Nephron (organoid): ENCODE data around the gene PRPF31.

Experiments
- H3K27ac Mint-ChIP-seq, 3 experiments: 2 replicates each; pipeline ENCODE4 v1.8.0; 2020; ENCODE audit warnings: mixed read lengths in 3 of 3, mild to moderate bottlenecking in 2 of 3, moderate library complexity in 1 of 3
- H3K27me3 Mint-ChIP-seq: 2 replicates; pipeline ENCODE4 v1.8.0; 2021; ENCODE audit warnings: low read depth, mild to moderate bottlenecking, moderate library complexity, mixed read lengths
- H3K36me3 Mint-ChIP-seq: 2 replicates; pipeline ENCODE4 v1.8.0; 2020; ENCODE audit warnings: low read depth, mixed read lengths
- H3K4me1 Mint-ChIP-seq: 2 replicates; pipeline ENCODE4 v1.8.0; 2020; ENCODE audit warnings: mixed read lengths
- H3K4me3 Mint-ChIP-seq, 3 experiments: 2 replicates each; pipeline ENCODE4 v1.8.0; 2020; ENCODE audit warnings: mild to moderate bottlenecking in 3 of 3, mixed read lengths in 3 of 3, moderate library complexity in 2 of 3
- H3K9me3 Mint-ChIP-seq: 2 replicates; pipeline ENCODE4 v1.8.0; 2020; ENCODE audit warnings: mixed read lengths
- TF ChIP-seq, protein P1 (sequence below), 3 experiments: fragments of 200-600 bp; sonication (generic); IDR thresholded peaks; one replicate each; pipeline ENCODE4 v1.5.0; 2021; ENCODE audit warnings: antibody characterized with exemption in 3 of 3; ENCODE audit not compliant: unreplicated experiment in 3 of 3

The PRPF31 gene

GRCh38 chr19:54121259-54121658, 5.7 kb downstream of the PRPF31 start:
- Mint-ChIP-seq H3K4me1 (no peaks in the 10 kb centered on the region), H3K27me3 (no peaks in the 10 kb centered on the region), H3K9me3 (no peaks in the 10 kb centered on the region), H3K4me3 (no peak overlapping the region), H3K27ac (no peak overlapping the region), H3K36me3 (peaks cover 24% of the 10 kb centered on the region)
- TF ChIP-seq, protein P1, sequence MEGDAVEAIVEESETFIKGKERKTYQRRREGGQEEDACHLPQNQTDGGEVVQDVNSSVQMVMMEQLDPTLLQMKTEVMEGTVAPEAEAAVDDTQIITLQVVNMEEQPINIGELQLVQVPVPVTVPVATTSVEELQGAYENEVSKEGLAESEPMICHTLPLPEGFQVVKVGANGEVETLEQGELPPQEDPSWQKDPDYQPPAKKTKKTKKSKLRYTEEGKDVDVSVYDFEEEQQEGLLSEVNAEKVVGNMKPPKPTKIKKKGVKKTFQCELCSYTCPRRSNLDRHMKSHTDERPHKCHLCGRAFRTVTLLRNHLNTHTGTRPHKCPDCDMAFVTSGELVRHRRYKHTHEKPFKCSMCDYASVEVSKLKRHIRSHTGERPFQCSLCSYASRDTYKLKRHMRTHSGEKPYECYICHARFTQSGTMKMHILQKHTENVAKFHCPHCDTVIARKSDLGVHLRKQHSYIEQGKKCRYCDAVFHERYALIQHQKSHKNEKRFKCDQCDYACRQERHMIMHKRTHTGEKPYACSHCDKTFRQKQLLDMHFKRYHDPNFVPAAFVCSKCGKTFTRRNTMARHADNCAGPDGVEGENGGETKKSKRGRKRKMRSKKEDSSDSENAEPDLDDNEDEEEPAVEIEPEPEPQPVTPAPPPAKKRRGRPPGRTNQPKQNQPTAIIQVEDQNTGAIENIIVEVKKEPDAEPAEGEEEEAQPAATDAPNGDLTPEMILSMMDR (IDR thresholded peaks at IDR 0.05; ENCODE audit: unreplicated experiment in 3 of 3) = no peak

- H3K9me3 Mint-ChIP-seq = no peaks in the 10 kb centered on the region
- TF ChIP-seq, protein P1 (IDR thresholded peaks at IDR 0.05; ENCODE audit: unreplicated experiment in 3 of 3) = no peak
- H3K27ac Mint-ChIP-seq = no peak overlapping the region
- H3K36me3 Mint-ChIP-seq = peaks cover 25% of the 10 kb centered on the region
- no peaks in the 10 kb centered on the region for H3K4me1 Mint-ChIP-seq
- no peak overlapping the region for H3K4me3 Mint-ChIP-seq
- no peaks in the 10 kb centered on the region for H3K27me3 Mint-ChIP-seq
These were observed 8.1 kb downstream of the PRPF31 start for GRCh38 chr19:54123682-54124081.

DNA sequence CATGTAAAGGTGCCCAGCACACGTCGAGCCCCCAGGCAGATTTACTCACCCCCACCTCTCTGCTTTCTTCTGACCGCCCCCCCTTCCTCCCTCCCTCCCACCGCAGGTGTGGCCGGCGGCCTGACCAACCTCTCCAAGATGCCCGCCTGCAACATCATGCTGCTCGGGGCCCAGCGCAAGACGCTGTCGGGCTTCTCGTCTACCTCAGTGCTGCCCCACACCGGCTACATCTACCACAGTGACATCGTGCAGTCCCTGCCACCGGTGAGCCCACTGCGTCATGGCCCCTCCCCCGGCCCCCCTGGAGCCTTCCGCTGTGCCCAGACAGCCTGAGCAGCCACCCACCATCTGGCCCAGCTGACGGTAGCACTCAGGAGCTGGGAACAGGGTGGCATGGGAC, 8.8 kb downstream of the PRPF31 start:
- Mint-ChIP-seq H3K36me3 (peaks cover 24% of the 10 kb centered on the region), H3K27ac (no peak overlapping the region), H3K27me3 (no peaks in the 10 kb centered on the region), H3K4me1 (no peaks in the 10 kb centered on the region), H3K9me3 (no peaks in the 10 kb centered on the region), H3K4me3 (no peak overlapping the region)
- TF ChIP-seq, protein P1 (IDR thresholded peaks at IDR 0.05; ENCODE audit: unreplicated experiment in 3 of 3) = no peak

DNA sequence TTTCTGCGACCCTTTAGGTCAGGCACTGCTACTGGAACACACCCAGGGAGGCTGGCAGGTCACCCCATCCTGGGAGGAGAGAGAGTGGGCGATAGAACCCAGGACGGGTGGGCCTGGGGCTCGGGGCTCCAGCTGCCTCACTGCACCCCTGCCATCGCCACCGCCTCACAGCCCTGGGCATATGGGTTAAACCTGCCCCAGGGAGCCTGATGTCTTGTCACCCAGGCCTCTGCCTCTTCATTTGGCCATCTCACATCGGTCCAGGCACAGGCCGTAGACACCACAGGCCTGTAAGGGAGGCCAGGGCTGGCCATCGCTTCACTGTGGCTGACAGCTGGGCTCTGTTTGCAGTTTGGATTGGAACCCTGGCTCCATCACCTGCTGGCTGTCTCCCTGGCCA, 10.2 kb downstream of the PRPF31 start:
- Mint-ChIP-seq H3K27ac (no peak overlapping the region), H3K4me3 (no peak overlapping the region), H3K27me3 (no peaks in the 10 kb centered on the region), H3K4me1 (no peaks in the 10 kb centered on the region), H3K9me3 (no peaks in the 10 kb centered on the region), H3K36me3 (peaks cover 18% of the 10 kb centered on the region)
- TF ChIP-seq, protein P1 (IDR thresholded peaks at IDR 0.05; ENCODE audit: unreplicated experiment in 3 of 3) = no peak

DNA sequence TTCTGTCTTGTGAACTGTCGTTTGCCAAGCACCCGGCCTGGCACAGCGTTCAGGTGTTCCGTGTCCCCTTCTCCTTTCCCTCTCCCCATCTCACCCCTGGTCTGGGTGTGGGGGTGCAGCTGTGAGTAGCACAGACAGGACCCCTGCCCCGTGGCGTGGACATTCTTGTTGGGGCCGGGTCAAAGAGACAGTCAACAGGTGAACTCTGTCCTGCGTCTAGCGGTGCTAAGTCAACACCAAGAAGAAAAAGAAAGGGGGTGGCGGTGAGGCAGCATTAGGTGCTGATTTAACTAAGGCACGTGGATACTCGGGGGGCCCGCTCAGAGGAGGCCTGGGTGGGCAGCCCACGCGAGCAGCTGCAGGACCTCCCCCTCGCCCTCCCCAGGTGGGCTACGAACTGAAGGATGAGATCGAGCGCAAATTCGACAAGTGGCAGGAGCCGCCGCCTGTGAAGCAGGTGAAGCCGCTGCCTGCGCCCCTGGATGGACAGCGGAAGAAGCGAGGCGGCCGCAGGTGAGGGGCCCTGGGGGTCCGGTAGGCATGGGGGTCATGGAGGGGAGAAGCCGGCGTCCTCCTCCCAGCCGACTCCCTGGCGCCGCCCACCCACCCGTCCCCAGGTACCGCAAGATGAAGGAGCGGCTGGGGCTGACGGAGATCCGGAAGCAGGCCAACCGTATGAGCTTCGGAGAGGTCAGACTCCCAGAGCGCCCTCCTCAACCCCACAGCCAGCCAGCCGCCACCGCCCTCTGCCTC, 12.3 kb downstream of the PRPF31 start:
- Mint-ChIP-seq H3K4me3 (no peak overlapping the region), H3K36me3 (peaks cover 14% of the 10 kb centered on the region), H3K27ac (no peak overlapping the region), H3K4me1 (no peaks in the 10 kb centered on the region), H3K9me3 (no peaks in the 10 kb centered on the region), H3K27me3 (no peaks in the 10 kb centered on the region)
- TF ChIP-seq, protein P1 (IDR thresholded peaks at IDR 0.05; ENCODE audit: unreplicated experiment in 3 of 3) = no peak

DNA sequence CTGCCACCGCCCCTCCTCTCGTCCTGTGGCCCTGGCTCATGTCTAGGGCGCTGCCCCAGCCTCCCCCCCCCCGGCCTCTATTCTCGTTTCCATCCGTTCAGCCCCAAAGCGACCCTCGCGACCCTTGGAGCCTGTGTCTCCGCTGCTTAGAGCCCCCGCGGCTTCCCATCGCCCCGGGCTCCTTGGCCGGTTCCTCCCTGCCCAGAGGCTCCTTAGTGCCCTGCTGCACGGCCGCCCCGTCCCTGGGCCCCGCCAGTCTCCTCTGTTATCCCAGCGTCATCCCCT, 12.8 kb downstream of the PRPF31 start:
- H3K27ac Mint-ChIP-seq = no peak overlapping the region
- H3K36me3 Mint-ChIP-seq = peaks cover 10% of the 10 kb centered on the region
- no peaks in the 10 kb centered on the region for H3K4me1 Mint-ChIP-seq
- TF ChIP-seq, protein P1 (IDR thresholded peaks at IDR 0.05; ENCODE audit: unreplicated experiment in 3 of 3) = no peak
- H3K27me3 Mint-ChIP-seq = no peaks in the 10 kb centered on the region
- H3K9me3 Mint-ChIP-seq = no peaks in the 10 kb centered on the region
- H3K4me3 Mint-ChIP-seq = no peak overlapping the region
